ENCODE data around the gene TMCO2. TPM values are rescaled to one million over a fixed set of nuclear protein-coding genes. Genes with fewer than 3 reads are reported as not detected.

Gene TMCO2
- total RNA-seq, 1 donor from 2014 or later = not detected

Other genes with a start within 250 kb of the TMCO2 start
- gene CAP1, start 207.2 kb upstream of the TMCO2 start, total RNA-seq = 206 TPM
- gene PPT1, start 150.7 kb upstream of the TMCO2 start, total RNA-seq = 58.7 TPM
- 16.9 TPM for gene RLF, start 86.5 kb upstream of the TMCO2 start, total RNA-seq
- gene ZMPSTE24, start 10.3 kb downstream of the TMCO2 start, total RNA-seq = 25.5 TPM
- gene COL9A2, start 69.3 kb downstream of the TMCO2 start, total RNA-seq = 7.1 TPM
- gene SMAP2, start 125.8 kb downstream of the TMCO2 start, total RNA-seq = 24.8 TPM
- gene ZFP69B, start 202.5 kb downstream of the TMCO2 start, total RNA-seq = 1.2 TPM
- gene ZFP69, start 229.4 kb downstream of the TMCO2 start, total RNA-seq = 4.9 TPM